Effector memory CD4-positive, alpha-beta T cell (primary cell): ENCODE data around the gene LIPH.
"Not testable (repeated sequence)": the region's sequence is repeated elsewhere in the genome, so short reads cannot be mapped to it uniquely, and the experiment has no call there.

Experiments
- DNase-seq, 3 donors: peaks; one replicate each; pipeline ENCODE4 v3.0.0-alpha.2; 2020
- H3K27ac ChIP-seq: 2 replicates; pipeline ENCODE4 v1.7.0; 2013; ENCODE audit warnings: mild to moderate bottlenecking, low read length, moderate library complexity; ENCODE audit not compliant: insufficient read depth, poor library complexity, severe bottlenecking
- H3K27me3 ChIP-seq: replicated peaks from 2 replicates; pipeline ENCODE4 v1.7.0; 2013; ENCODE audit warnings: mild to moderate bottlenecking, low read length; ENCODE audit not compliant: insufficient read depth, control insufficient read depth, poor library complexity, severe bottlenecking
- H3K36me3 ChIP-seq: 2 replicates; pipeline ENCODE4 v1.7.0; 2013; ENCODE audit warnings: mild to moderate bottlenecking, low read length, moderate library complexity; ENCODE audit not compliant: control insufficient read depth, insufficient read depth
- H3K4me1 ChIP-seq: 2 replicates; pipeline ENCODE4 v1.7.0; 2013; ENCODE audit warnings: low read length, mild to moderate bottlenecking; ENCODE audit not compliant: control insufficient read depth, insufficient read depth, poor library complexity, severe bottlenecking
- H3K4me3 ChIP-seq: 2 replicates; pipeline ENCODE4 v1.7.0; 2013; ENCODE audit warnings: low read length, low read depth, mild to moderate bottlenecking; ENCODE audit not compliant: insufficient read depth, poor library complexity, severe bottlenecking
- H3K9me3 ChIP-seq: 2 replicates; pipeline ENCODE4 v1.7.0; 2013; ENCODE audit warnings: mild to moderate bottlenecking, low read length, moderate library complexity; ENCODE audit not compliant: control insufficient read depth

Gene LIPH

GRCh38 chr3:185502987-185503386 lies 49.4 kb downstream of the LIPH start:
- H3K36me3 ChIP-seq = no peaks in the 10 kb centered on the region
- no peaks in the 10 kb centered on the region for H3K4me1 ChIP-seq
- H3K27me3 ChIP-seq = no peaks in the 10 kb centered on the region

GRCh38 chr3:185498503-185499396 lies 53.6 kb downstream of the LIPH start, which contains the start of gene TMEM41A:
TMEM41A (minus strand) TSS chr3:185499035; CDS start chr3:185498961, 74 bp downstream.
- peaks cover 22% of the 10 kb centered on the region for H3K36me3 ChIP-seq
- peak; percentile 69 to 77 (median 76) for DNase-seq
- H3K27me3 ChIP-seq = no peaks in the 10 kb centered on the region
- peak within 1 kb of the TSS; percentile 49 for H3K27ac ChIP-seq
- H3K4me3 ChIP-seq = peak within 1 kb of the TSS; percentile 94
- H3K9me3 ChIP-seq = no peaks in the 10 kb centered on the region
- no peaks in the 10 kb centered on the region for H3K4me1 ChIP-seq

More at GRCh38 chr3:185502987-185503386, 49.4 kb downstream of the LIPH start:
- H3K9me3 ChIP-seq = no peaks in the 10 kb centered on the region
- H3K27ac ChIP-seq = no peak overlapping the region
- no peak for DNase-seq
- no peak overlapping the region for H3K4me3 ChIP-seq

- DNase-seq = no peak
- Histone ChIP-seq H3K9me3 (no peaks in the 10 kb centered on the region), H3K36me3 (peaks cover 42% of the 10 kb centered on the region), H3K27ac (no peak overlapping the region), H3K27me3 (no peaks in the 10 kb centered on the region), H3K4me3 (no peak overlapping the region), H3K4me1 (no peaks in the 10 kb centered on the region)
Measured at GRCh38 chr3:185490241-185490640, 62.1 kb downstream of the LIPH start.

GRCh38 chr3:185489462-185489861 lies 62.9 kb downstream of the LIPH start:
- no peak overlapping the region for H3K27ac ChIP-seq
- peaks cover 41% of the 10 kb centered on the region for H3K36me3 ChIP-seq
- no peak overlapping the region for H3K4me3 ChIP-seq
- H3K9me3 ChIP-seq = no peaks in the 10 kb centered on the region
- DNase-seq = no peak
- no peaks in the 10 kb centered on the region for H3K4me1 ChIP-seq
- no peaks in the 10 kb centered on the region for H3K27me3 ChIP-seq

GRCh38 chr3:185488465-185488864 lies 63.9 kb downstream of the LIPH start:
- no peaks in the 10 kb centered on the region for H3K9me3 ChIP-seq
- H3K36me3 ChIP-seq = peaks cover 33% of the 10 kb centered on the region
- no peak for DNase-seq

GRCh38 chr3:185486394-185486793 lies 66.0 kb downstream of the LIPH start:
- Histone ChIP-seq H3K27ac (no peak overlapping the region), H3K4me3 (no peak overlapping the region), H3K36me3 (peaks cover 34% of the 10 kb centered on the region), H3K4me1 (no peaks in the 10 kb centered on the region), H3K27me3 (no peaks in the 10 kb centered on the region), H3K9me3 (no peaks in the 10 kb centered on the region)
- DNase-seq = no peak

More at GRCh38 chr3:185488465-185488864, 63.9 kb downstream of the LIPH start:
- Histone ChIP-seq H3K27ac (no peak overlapping the region), H3K4me1 (no peaks in the 10 kb centered on the region), H3K27me3 (no peaks in the 10 kb centered on the region), H3K4me3 (no peak overlapping the region)

- Histone ChIP-seq H3K36me3 (peaks cover 18% of the 10 kb centered on the region), H3K27ac (no peak overlapping the region), H3K9me3 (no peaks in the 10 kb centered on the region), H3K4me1 (no peaks in the 10 kb centered on the region), H3K27me3 (no peaks in the 10 kb centered on the region), H3K4me3 (no peak overlapping the region)
- DNase-seq = no peak
Measured at GRCh38 chr3:185484296-185484695, 68.1 kb downstream of the LIPH start.

GRCh38 chr3:185479373-185479945 lies 72.9 kb downstream of the LIPH start:
- no peaks in the 10 kb centered on the region for H3K9me3 ChIP-seq
- no peak for DNase-seq
- no peaks in the 10 kb centered on the region for H3K27me3 ChIP-seq
- H3K4me3 ChIP-seq = no peak overlapping the region
- peaks cover 8% of the 10 kb centered on the region for H3K36me3 ChIP-seq
- H3K27ac ChIP-seq = no peak overlapping the region
- H3K4me1 ChIP-seq = no peaks in the 10 kb centered on the region

GRCh38 chr3:185477316-185477715 lies 75.1 kb downstream of the LIPH start:
- no peak for DNase-seq
- Histone ChIP-seq H3K27ac (no peak overlapping the region), H3K27me3 (no peaks in the 10 kb centered on the region)

GRCh38 chr3:185474922-185475321 lies 77.5 kb downstream of the LIPH start:
- not testable (repeated sequence) for DNase-seq, H3K36me3 ChIP-seq

More at GRCh38 chr3:185477316-185477715, 75.1 kb downstream of the LIPH start:
- H3K4me1 ChIP-seq = no peaks in the 10 kb centered on the region
- H3K36me3 ChIP-seq = peaks cover 4% of the 10 kb centered on the region
- no peak overlapping the region for H3K4me3 ChIP-seq
- H3K9me3 ChIP-seq = no peaks in the 10 kb centered on the region

More at GRCh38 chr3:185474922-185475321, 77.5 kb downstream of the LIPH start:
- not testable (repeated sequence) for H3K4me3 ChIP-seq, H3K27ac ChIP-seq, H3K4me1 ChIP-seq, H3K9me3 ChIP-seq, H3K27me3 ChIP-seq
